Nephron progenitor cell (in vitro differentiated cells): ENCODE results near the gene ADAM12.

ENCODE experiments used
- DNase-seq: peaks from one replicate; pipeline ENCODE4 v3.0.0; 2021
- H3K27ac Mint-ChIP-seq: 2 replicates; pipeline ENCODE4 v1.8.0; 2021; ENCODE audit warnings: mild to moderate bottlenecking, moderate library complexity, mixed read lengths
- H3K27me3 Mint-ChIP-seq: 2 replicates; pipeline ENCODE4 v1.8.0; 2021; ENCODE audit warnings: mild to moderate bottlenecking, low read depth, mixed read lengths; ENCODE audit not compliant: poor library complexity
- H3K36me3 Mint-ChIP-seq: 2 replicates; pipeline ENCODE4 v1.8.0; 2021; ENCODE audit warnings: low read depth, mixed read lengths
- H3K4me1 Mint-ChIP-seq: 2 replicates; pipeline ENCODE4 v1.8.0; 2021; ENCODE audit warnings: mixed read lengths
- H3K4me3 Mint-ChIP-seq: 2 replicates; pipeline ENCODE4 v1.8.0; 2021; ENCODE audit warnings: mild to moderate bottlenecking, moderate library complexity, mixed read lengths
- H3K9me3 Mint-ChIP-seq: 2 replicates; pipeline ENCODE4 v1.8.0; 2021; ENCODE audit warnings: mild to moderate bottlenecking, moderate library complexity, mixed read lengths
- CTCF ChIP-seq: fragments of 200-600 bp; sonication (generic); IDR thresholded peaks from 2 replicates; pipeline ENCODE4 v1.5.0; 2021; ENCODE audit warnings: antibody characterized with exemption

ADAM12 gene

GRCh38 chr10:126170371-126170770 is 217.9 kb downstream of the ADAM12 start:
- Mint-ChIP-seq H3K4me1 (peaks cover 40% of the 10 kb centered on the region), H3K4me3 (no peak overlapping the region), H3K9me3 (no peaks in the 10 kb centered on the region), H3K27ac (no peak overlapping the region), H3K36me3 (no peaks in the 10 kb centered on the region), H3K27me3 (no peaks in the 10 kb centered on the region)
- no peak for TF ChIP-seq CTCF
- no peak for DNase-seq

- Mint-ChIP-seq H3K27me3 (no peaks in the 10 kb centered on the region), H3K36me3 (no peaks in the 10 kb centered on the region), H3K4me1 (peaks cover 38% of the 10 kb centered on the region), H3K4me3 (no peak overlapping the region), H3K9me3 (no peaks in the 10 kb centered on the region), H3K27ac (no peak overlapping the region)
- no peak for DNase-seq
- no peak for TF ChIP-seq CTCF
Observed at GRCh38 chr10:126169899-126170298, 218.4 kb downstream of the ADAM12 start.

GRCh38 chr10:126166797-126167196 is 221.5 kb downstream of the ADAM12 start:
- Mint-ChIP-seq H3K36me3 (peaks cover 12% of the 10 kb centered on the region), H3K9me3 (peaks cover 18% of the 10 kb centered on the region), H3K4me3 (no peak overlapping the region), H3K4me1 (peaks cover 33% of the 10 kb centered on the region), H3K27ac (peak overlapping the region; percentile 47), H3K27me3 (peaks cover 4% of the 10 kb centered on the region)
- no peak for TF ChIP-seq CTCF
- DNase-seq = no peak

- Mint-ChIP-seq H3K9me3 (peaks cover 19% of the 10 kb centered on the region), H3K27me3 (peaks cover 5% of the 10 kb centered on the region), H3K27ac (no peak overlapping the region), H3K4me3 (no peak overlapping the region), H3K4me1 (peaks cover 25% of the 10 kb centered on the region), H3K36me3 (peaks cover 12% of the 10 kb centered on the region)
- DNase-seq = no peak
- TF ChIP-seq CTCF = no peak
Observed at GRCh38 chr10:126165874-126166273, 222.4 kb downstream of the ADAM12 start.

GRCh38 chr10:126163506-126163905 is 224.8 kb downstream of the ADAM12 start:
- Mint-ChIP-seq H3K4me3 (no peak overlapping the region), H3K27me3 (peaks cover 12% of the 10 kb centered on the region), H3K27ac (no peak overlapping the region)

More at GRCh38 chr10:126163506-126163905, 224.8 kb downstream of the ADAM12 start:
- Mint-ChIP-seq H3K9me3 (peaks cover 19% of the 10 kb centered on the region), H3K36me3 (peaks cover 12% of the 10 kb centered on the region), H3K4me1 (peaks cover 13% of the 10 kb centered on the region)
- no peak for DNase-seq
- TF ChIP-seq CTCF = no peak
